ENCODE results near the gene CLDN5. TPM values are rescaled to one million over a fixed set of nuclear protein-coding genes. Genes with fewer than 3 reads are reported as not detected.

CLDN5 gene
- total and polyA plus RNA-seq, 2 donors (not counting 1 experiment from before 2014, with no cell fraction given) = not detected

DNA sequence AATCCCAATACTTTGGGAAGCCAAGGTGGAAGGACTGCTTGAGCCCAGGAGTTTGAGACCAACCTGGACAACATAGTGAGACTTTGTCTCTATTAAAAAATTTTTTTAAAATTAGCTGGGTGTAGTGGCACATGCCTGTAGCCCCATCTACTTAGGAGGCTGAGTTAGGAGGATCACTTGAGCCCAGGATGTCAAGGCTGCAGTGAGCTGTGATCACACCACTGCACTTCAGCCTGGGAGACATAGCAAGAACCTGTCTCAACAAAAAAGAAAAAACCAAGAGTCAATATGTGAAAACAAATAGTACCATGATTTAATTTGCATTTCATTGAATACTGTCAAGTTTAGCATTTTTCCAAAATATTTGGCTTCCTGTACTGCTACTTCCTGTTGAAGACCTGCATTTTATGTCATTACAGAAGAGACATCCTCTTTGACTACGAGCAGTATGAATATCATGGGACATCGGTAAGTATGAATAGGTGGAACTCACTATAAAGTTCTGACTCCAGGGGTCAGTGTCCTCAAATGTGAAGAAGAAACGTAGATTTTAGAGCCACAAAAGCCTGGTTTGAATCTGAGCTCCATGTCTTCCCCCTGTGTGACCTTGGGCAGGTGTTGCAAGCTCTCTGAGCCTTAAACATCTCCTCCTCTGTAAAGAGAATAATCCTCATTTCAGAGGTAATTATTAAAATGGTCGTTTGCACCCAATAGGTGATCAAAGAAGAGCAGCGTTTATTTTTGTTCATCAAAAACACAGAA lies 28.5 kb downstream of the CLDN5 start:
- no peaks in the 10 kb centered on the region for H3K4me1 ChIP-seq (ENCODE audit: control insufficient read depth in 2 of 2, insufficient read depth in 2 of 2, low read length in 2 of 2)
- no peaks in the 10 kb centered on the region for H3K79me2 ChIP-seq (ENCODE audit: control insufficient read depth, insufficient read depth, low read length)
- CTCF ChIA-PET = interaction anchor here (2.1 kb wide), 1 partner anchor 134 kb away, joined by 14 read pairs; no protein-coding TSS in a partner anchor
- no peak overlapping the region for H3K27ac ChIP-seq (ENCODE audit: low read length in 2 of 2)
- H3K4me1 Mint-ChIP-seq = no peaks in the 10 kb centered on the region
- no peaks in the 10 kb centered on the region for H3K36me3 ChIP-seq (replicated peaks in 1 of 2; ENCODE audit: control extremely low read depth in 1 of 2, control insufficient read depth in 1 of 2, extremely low read depth in 1 of 2, insufficient read depth in 2 of 2, low read length in 1 of 2)
- H3K4me3 ChIP-seq (ENCODE audit: control extremely low read depth in 1 of 5, extremely low read depth in 1 of 5, insufficient read depth in 1 of 5, low read depth in 2 of 5, low read length in 4 of 5) = no peak overlapping the region
- no peaks in the 10 kb centered on the region for H4K20me1 ChIP-seq (ENCODE audit: control insufficient read depth, insufficient read depth, low read length, poor library complexity, severe bottlenecking)
- no peaks in the 10 kb centered on the region for H3K9me3 Mint-ChIP-seq (ENCODE audit: insufficient read depth)
- no peak overlapping the region for H3K4me3 Mint-ChIP-seq
- ATAC-seq (ENCODE audit: low read depth) (no peak), DNase-seq (no peak)
- intact Hi-C loops (cut with micrococcal nuclease) = loop anchor here (1.0 kb wide), 1 partner anchor 135 kb away; no protein-coding TSS in a partner anchor
- H2AFZ ChIP-seq (ENCODE audit: insufficient read depth, low read depth, low read length, poor library complexity, severe bottlenecking) = no peak overlapping the region
- WGBS (ENCODE audit: insufficient coverage) = 88% methylated on average over 1 of the region's 5 CpGs
- H3K27me3 ChIP-seq (replicated peaks in 1 of 4; ENCODE audit: control extremely low read depth in 1 of 4, control insufficient read depth in 3 of 4, insufficient read depth in 4 of 4, low read length in 3 of 4) = no peaks in the 10 kb centered on the region
- H3K27ac Mint-ChIP-seq = no peak overlapping the region
- H3K9me3 ChIP-seq (ENCODE audit: control extremely low read depth in 1 of 3, control insufficient read depth in 2 of 3, insufficient read depth in 1 of 3, low read length in 2 of 3) = no peaks in the 10 kb centered on the region
- POLR2A ChIA-PET = no interaction called here
- no peak for TF ChIP-seq EZH2 (IDR thresholded peaks at IDR 0.05; ENCODE audit: borderline replicate concordance, insufficient read depth, low read depth, low read length, poor library complexity, severe bottlenecking)
- TF ChIP-seq, protein P1, sequence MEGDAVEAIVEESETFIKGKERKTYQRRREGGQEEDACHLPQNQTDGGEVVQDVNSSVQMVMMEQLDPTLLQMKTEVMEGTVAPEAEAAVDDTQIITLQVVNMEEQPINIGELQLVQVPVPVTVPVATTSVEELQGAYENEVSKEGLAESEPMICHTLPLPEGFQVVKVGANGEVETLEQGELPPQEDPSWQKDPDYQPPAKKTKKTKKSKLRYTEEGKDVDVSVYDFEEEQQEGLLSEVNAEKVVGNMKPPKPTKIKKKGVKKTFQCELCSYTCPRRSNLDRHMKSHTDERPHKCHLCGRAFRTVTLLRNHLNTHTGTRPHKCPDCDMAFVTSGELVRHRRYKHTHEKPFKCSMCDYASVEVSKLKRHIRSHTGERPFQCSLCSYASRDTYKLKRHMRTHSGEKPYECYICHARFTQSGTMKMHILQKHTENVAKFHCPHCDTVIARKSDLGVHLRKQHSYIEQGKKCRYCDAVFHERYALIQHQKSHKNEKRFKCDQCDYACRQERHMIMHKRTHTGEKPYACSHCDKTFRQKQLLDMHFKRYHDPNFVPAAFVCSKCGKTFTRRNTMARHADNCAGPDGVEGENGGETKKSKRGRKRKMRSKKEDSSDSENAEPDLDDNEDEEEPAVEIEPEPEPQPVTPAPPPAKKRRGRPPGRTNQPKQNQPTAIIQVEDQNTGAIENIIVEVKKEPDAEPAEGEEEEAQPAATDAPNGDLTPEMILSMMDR (IDR thresholded peaks at IDR 0.05) = peak; percentile 10
- no peak overlapping the region for H3K9ac ChIP-seq (ENCODE audit: low read length)
- no peaks in the 10 kb centered on the region for H3K27me3 Mint-ChIP-seq
- no peak overlapping the region for H3K4me2 ChIP-seq (replicated peaks; ENCODE audit: low read depth, low read length, poor library complexity, severe bottlenecking)

DNA sequence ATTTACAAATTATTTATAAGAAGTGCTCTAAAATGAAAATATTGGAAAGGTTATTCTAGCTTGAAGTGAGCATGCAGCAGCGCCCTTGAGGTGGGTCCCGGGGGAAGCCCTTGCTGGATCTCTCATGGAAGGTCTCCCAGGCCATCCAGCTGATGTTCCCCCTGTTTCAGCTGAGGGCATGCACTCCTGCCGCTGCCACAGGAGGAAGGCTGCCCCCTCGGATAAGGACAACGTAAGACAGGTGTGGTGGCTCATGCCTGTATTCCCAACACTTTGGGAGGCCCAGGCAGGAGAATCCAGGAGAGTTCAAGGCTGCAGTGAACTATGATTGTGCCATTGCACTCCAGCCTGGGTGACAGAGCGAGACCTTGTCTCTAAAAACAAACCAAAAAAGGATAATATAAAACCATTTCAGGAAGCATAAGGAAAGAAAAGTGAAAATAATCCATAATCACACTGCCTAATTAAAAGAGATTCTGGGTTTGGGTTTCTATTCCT lies 29.5 kb downstream of the CLDN5 start:
- DNase-seq (no peak), ATAC-seq (ENCODE audit: low read depth) (no peak)
- Mint-ChIP-seq H3K4me1 (no peaks in the 10 kb centered on the region), H3K27me3 (no peaks in the 10 kb centered on the region), H3K9me3 (ENCODE audit: insufficient read depth) (no peaks in the 10 kb centered on the region), H3K4me3 (no peak overlapping the region), H3K27ac (no peak overlapping the region)
- Histone ChIP-seq H3K27ac (ENCODE audit: low read length in 2 of 2) (no peak overlapping the region), H3K9ac (ENCODE audit: low read length) (no peak overlapping the region), H3K4me1 (ENCODE audit: control insufficient read depth in 2 of 2, insufficient read depth in 2 of 2, low read length in 2 of 2) (no peaks in the 10 kb centered on the region), H3K36me3 (replicated peaks in 1 of 2; ENCODE audit: control extremely low read depth in 1 of 2, control insufficient read depth in 1 of 2, extremely low read depth in 1 of 2, insufficient read depth in 2 of 2, low read length in 1 of 2) (no peaks in the 10 kb centered on the region), H2AFZ (ENCODE audit: insufficient read depth, low read depth, low read length, poor library complexity, severe bottlenecking) (no peak overlapping the region), H3K9me3 (ENCODE audit: control extremely low read depth in 1 of 3, control insufficient read depth in 2 of 3, insufficient read depth in 1 of 3, low read length in 2 of 3) (no peaks in the 10 kb centered on the region), H3K27me3 (replicated peaks in 1 of 4; ENCODE audit: control extremely low read depth in 1 of 4, control insufficient read depth in 3 of 4, insufficient read depth in 4 of 4, low read length in 3 of 4) (no peaks in the 10 kb centered on the region), H3K79me2 (ENCODE audit: control insufficient read depth, insufficient read depth, low read length) (no peaks in the 10 kb centered on the region), H3K4me3 (ENCODE audit: control extremely low read depth in 1 of 5, extremely low read depth in 1 of 5, insufficient read depth in 1 of 5, low read depth in 2 of 5, low read length in 4 of 5) (no peak overlapping the region), H3K4me2 (replicated peaks; ENCODE audit: low read depth, low read length, poor library complexity, severe bottlenecking) (no peak overlapping the region), H4K20me1 (ENCODE audit: control insufficient read depth, insufficient read depth, low read length, poor library complexity, severe bottlenecking) (no peaks in the 10 kb centered on the region)
- 98% methylated on average over 5 of the region's 6 CpGs for WGBS (ENCODE audit: insufficient coverage)
- intact Hi-C loops (cut with micrococcal nuclease) = no loop called here
- TF ChIP-seq EZH2 (IDR thresholded peaks at IDR 0.05; ENCODE audit: borderline replicate concordance, insufficient read depth, low read depth, low read length, poor library complexity, severe bottlenecking) = no peak
- TF ChIP-seq, protein P1 (IDR thresholded peaks at IDR 0.05) = no peak
- POLR2A ChIA-PET = no interaction called here
- CTCF ChIA-PET = interaction anchor here (1.0 to 1.9 kb wide), 2 partner anchors 136 to 139 kb away, joined by 3 to 5 read pairs; no protein-coding TSS in a partner anchor
